OCI-LY1 (cell line): Measurements from ENCODE around the gene SRCIN1.

ENCODE experiments used
- CTCF ChIP-seq: fragments of 200-600 bp; sonication (generic), shearing (Covaris generic); IDR thresholded peaks from 2 replicates; pipeline ENCODE4 v1.5.1; 2017; ENCODE audit warnings: mild to moderate bottlenecking, antibody characterized with exemption, low read length, moderate library complexity, mixed read lengths
- EZH2 ChIP-seq: fragments of 200-600 bp; sonication (generic), shearing (Covaris generic); IDR thresholded peaks from 2 replicates; pipeline ENCODE4 v1.8.0; 2017; ENCODE audit warnings: borderline replicate concordance, mixed run types, mild to moderate bottlenecking, antibody characterized with exemption, low read length, moderate library complexity, mixed read lengths

- TF ChIP-seq CTCF = no peak
- no peak for TF ChIP-seq EZH2
Measured at GRCh38 chr17:38536661-38537060, 69.1 kb downstream of the SRCIN1 start.
